Naive B cell (primary cell): ENCODE data around the gene ADD3. TPM values are rescaled to one million over a fixed set of nuclear protein-coding genes. Genes with fewer than 3 reads are reported as not detected.

Experiments used
- ATAC-seq, 2 donors: fragments of 150-1000 bp; cut with Tn5 transposase; 2 replicates each; pipeline ENCODE4 v1.10.0; 2021; ENCODE audit warnings: low read depth in 2 of 2, mild to moderate bottlenecking in 2 of 2, moderate library complexity in 2 of 2
- DNase-seq: peaks from one replicate; pipeline ENCODE4 v3.0.0; 2022
- H3K27ac Mint-ChIP-seq, 6 donors: one replicate each; pipeline ENCODE4 v1.8.0; 2020 to 2022; ENCODE audit warnings: mild to moderate bottlenecking in 6 of 6, mixed read lengths in 6 of 6, moderate library complexity in 5 of 6, inconsistent platforms in 2 of 6
- H3K27me3 Mint-ChIP-seq, 3 donors: one replicate each; pipeline ENCODE4 v1.8.0; 2021 to 2022; ENCODE audit warnings: mixed read lengths in 3 of 3, mild to moderate bottlenecking in 1 of 3
- H3K36me3 Mint-ChIP-seq, 2 donors: one replicate each; pipeline ENCODE4 v1.8.0; 2020 to 2022; ENCODE audit warnings: mixed read lengths in 2 of 2, inconsistent platforms in 1 of 2, mild to moderate bottlenecking in 1 of 2
- H3K4me1 Mint-ChIP-seq, 3 donors: one replicate each; pipeline ENCODE4 v1.8.0; 2020 to 2022; ENCODE audit warnings: mixed read lengths in 3 of 3, inconsistent platforms in 1 of 3, mild to moderate bottlenecking in 1 of 3, moderate library complexity in 1 of 3
- H3K4me3 Mint-ChIP-seq, 8 donors: one replicate each; pipeline ENCODE4 v1.8.0; 2020 to 2022; ENCODE audit warnings: mild to moderate bottlenecking in 8 of 8, mixed read lengths in 8 of 8, moderate library complexity in 8 of 8, inconsistent platforms in 2 of 8
- H3K9me3 Mint-ChIP-seq, 7 donors: one replicate each; pipeline ENCODE4 v1.8.0; 2020 to 2022; ENCODE audit warnings: mixed read lengths in 7 of 7, mild to moderate bottlenecking in 5 of 7, inconsistent platforms in 2 of 7, moderate library complexity in 1 of 7
- polyA plus RNA-seq, 6 donors: library from polyadenylated mRNA; unstranded; fragments of 300-500 nt; fragmentation: Illumina TruSeq; gene quantifications; one replicate each; pipeline ENCODE4 v1.2.3, GENCODE V29; 2021; ENCODE audit warnings: low read depth in 6 of 6

The ADD3 gene
- polyA plus RNA-seq, 6 donors from 2014 or later = 322 to 394 (median 366) TPM

GRCh38 chr10:109998513-109998912 is 9.3 kb upstream of the ADD3 start:
- DNase-seq (no peak), ATAC-seq (no peak)
- Mint-ChIP-seq H3K27ac (peak overlapping the region in 1 of 6 donors; percentile 75), H3K9me3 (peaks cover 0 to 7% (median 0%) of the 10 kb centered on the region in 7 donors), H3K4me1 (peaks cover 38 to 53% (median 52%) of the 10 kb centered on the region in 3 donors), H3K27me3 (no peaks in the 10 kb centered on the region), H3K4me3 (peak overlapping the region in 2 of 8 donors; percentile 26 to 36), H3K36me3 (no peaks in the 10 kb centered on the region)

- Mint-ChIP-seq H3K9me3 (peaks cover 0 to 7% (median 0%) of the 10 kb centered on the region in 7 donors), H3K27ac (peak overlapping the region in 2 of 6 donors; percentile 34 to 59), H3K27me3 (no peaks in the 10 kb centered on the region), H3K4me3 (peak overlapping the region in 2 of 8 donors; percentile 4 to 17), H3K4me1 (peaks cover 17 to 28% (median 27%) of the 10 kb centered on the region in 3 donors), H3K36me3 (no peaks in the 10 kb centered on the region)
- ATAC-seq = no peak
- no peak for DNase-seq
These were observed 4.8 kb upstream of the ADD3 start for GRCh38 chr10:110002801-110003523.

GRCh38 chr10:110003524-110003885 is 4.3 kb upstream of the ADD3 start:
- H3K9me3 Mint-ChIP-seq = peaks cover 0 to 2% (median 0%) of the 10 kb centered on the region in 7 donors
- peak overlapping the region in 3 of 6 donors; percentile 25 to 59 (median 34) for H3K27ac Mint-ChIP-seq
- H3K36me3 Mint-ChIP-seq = no peaks in the 10 kb centered on the region
- H3K4me1 Mint-ChIP-seq = peaks cover 11 to 23% (median 21%) of the 10 kb centered on the region in 3 donors
- H3K27me3 Mint-ChIP-seq = no peaks in the 10 kb centered on the region
- H3K4me3 Mint-ChIP-seq = no peak overlapping the region
- ATAC-seq (no peak), DNase-seq (no peak)

- Mint-ChIP-seq H3K27ac (no peak overlapping the region), H3K27me3 (no peaks in the 10 kb centered on the region), H3K4me1 (peaks cover 24 to 37% (median 34%) of the 10 kb centered on the region in 3 donors), H3K36me3 (no peaks in the 10 kb centered on the region), H3K9me3 (no peaks in the 10 kb centered on the region), H3K4me3 (no peak overlapping the region)
- DNase-seq (no peak), ATAC-seq (no peak)
These were observed 2.1 kb upstream of the ADD3 start for GRCh38 chr10:110005719-110006118.

- no peak overlapping the region for H3K27ac Mint-ChIP-seq
- H3K4me1 Mint-ChIP-seq = peaks cover 26 to 43% (median 37%) of the 10 kb centered on the region in 3 donors
- DNase-seq = no peak
- H3K27me3 Mint-ChIP-seq = no peaks in the 10 kb centered on the region
- no peaks in the 10 kb centered on the region for H3K36me3 Mint-ChIP-seq
- no peaks in the 10 kb centered on the region for H3K9me3 Mint-ChIP-seq
- no peak overlapping the region for H3K4me3 Mint-ChIP-seq
- ATAC-seq = no peak
These were observed 1.2 kb upstream of the ADD3 start for GRCh38 chr10:110006358-110007160.

- H3K4me1 Mint-ChIP-seq = peaks cover 26 to 47% (median 39%) of the 10 kb centered on the region in 3 donors
- no peaks in the 10 kb centered on the region for H3K9me3 Mint-ChIP-seq
- H3K4me3 Mint-ChIP-seq = no peak overlapping the region
- peak overlapping the region in 1 of 6 donors; percentile 82 for H3K27ac Mint-ChIP-seq
- no peak for DNase-seq
- H3K27me3 Mint-ChIP-seq = no peaks in the 10 kb centered on the region
- peak; percentile 2 to 3 for ATAC-seq
- no peaks in the 10 kb centered on the region for H3K36me3 Mint-ChIP-seq
These were observed 553 bp upstream of the ADD3 start for GRCh38 chr10:110007161-110007700.

GRCh38 chr10:110008518-110009339 is 945 bp downstream of the ADD3 start:
- H3K27ac Mint-ChIP-seq = peak overlapping the region in 4 of 6 donors; percentile 16 to 98 (median 86)
- ATAC-seq (peak; percentile 8 to 12), DNase-seq (peak; percentile 38)
- no peaks in the 10 kb centered on the region for H3K27me3 Mint-ChIP-seq
- no peaks in the 10 kb centered on the region for H3K9me3 Mint-ChIP-seq
- peaks cover 26 to 53% (median 42%) of the 10 kb centered on the region in 3 donors for H3K4me1 Mint-ChIP-seq
- H3K36me3 Mint-ChIP-seq = no peaks in the 10 kb centered on the region
- H3K4me3 Mint-ChIP-seq = no peak overlapping the region

- DNase-seq (peak; percentile 35), ATAC-seq (no peak)
- no peaks in the 10 kb centered on the region for H3K36me3 Mint-ChIP-seq
- H3K27me3 Mint-ChIP-seq = no peaks in the 10 kb centered on the region
- H3K4me1 Mint-ChIP-seq = peaks cover 30 to 56% (median 51%) of the 10 kb centered on the region in 3 donors
- H3K27ac Mint-ChIP-seq = peak overlapping the region in 3 of 6 donors; percentile 13 to 94 (median 47)
- no peaks in the 10 kb centered on the region for H3K9me3 Mint-ChIP-seq
- H3K4me3 Mint-ChIP-seq = peak overlapping the region in 1 of 8 donors; percentile 62
These were observed 2.1 kb downstream of the ADD3 start for GRCh38 chr10:110009736-110010475.

- no peaks in the 10 kb centered on the region for H3K27me3 Mint-ChIP-seq
- ATAC-seq (no peak), DNase-seq (no peak)
- peaks cover 31 to 65% (median 53%) of the 10 kb centered on the region in 3 donors for H3K4me1 Mint-ChIP-seq
- H3K9me3 Mint-ChIP-seq = no peaks in the 10 kb centered on the region
- H3K36me3 Mint-ChIP-seq = no peaks in the 10 kb centered on the region
- peak overlapping the region in 3 of 8 donors; percentile 15 to 76 (median 59) for H3K4me3 Mint-ChIP-seq
- peak overlapping the region in 2 of 6 donors; percentile 83 to 89 for H3K27ac Mint-ChIP-seq
These were observed 2.9 kb downstream of the ADD3 start for GRCh38 chr10:110010486-110011378.

- no peak overlapping the region for H3K27ac Mint-ChIP-seq
- H3K36me3 Mint-ChIP-seq = no peaks in the 10 kb centered on the region
- H3K4me1 Mint-ChIP-seq = peaks cover 41 to 74% (median 62%) of the 10 kb centered on the region in 3 donors
- H3K4me3 Mint-ChIP-seq = no peak overlapping the region
- DNase-seq (no peak), ATAC-seq (no peak)
- H3K9me3 Mint-ChIP-seq = no peaks in the 10 kb centered on the region
- no peaks in the 10 kb centered on the region for H3K27me3 Mint-ChIP-seq
These were observed 3.9 kb downstream of the ADD3 start for GRCh38 chr10:110011681-110012080.

GRCh38 chr10:110013630-110014293 is 6.0 kb downstream of the ADD3 start:
- DNase-seq (no peak), ATAC-seq (no peak)
- no peaks in the 10 kb centered on the region for H3K36me3 Mint-ChIP-seq
- peaks cover 55 to 85% (median 69%) of the 10 kb centered on the region in 3 donors for H3K4me1 Mint-ChIP-seq
- H3K9me3 Mint-ChIP-seq = no peaks in the 10 kb centered on the region
- H3K27me3 Mint-ChIP-seq = no peaks in the 10 kb centered on the region
- peak overlapping the region in 5 of 8 donors; percentile 28 to 54 (median 33) for H3K4me3 Mint-ChIP-seq
- peak overlapping the region in 5 of 6 donors; percentile 30 to 90 (median 78) for H3K27ac Mint-ChIP-seq
